ENCODE results near the gene CCDC186. TPM values are rescaled to one million over a fixed set of nuclear protein-coding genes. Genes with fewer than 3 reads are reported as not detected.
A peak's percentile ranks its signal among the peaks of the same experiment; 100 is the strongest.
"Not testable (repeated sequence)": the region's sequence is repeated elsewhere in the genome, so short reads cannot be mapped to it uniquely, and the experiment has no call there.

CCDC186 gene
- total RNA-seq, 2 donors from 2014 or later, result 9.0 to 25.3 TPM

- not testable (repeated sequence) for H3K9me3 Mint-ChIP-seq; DNase-seq (ENCODE audit: low spot score in 2 of 2); ATAC-seq; H3K27ac Mint-ChIP-seq
- peaks cover 10 to 15% of the 10 kb centered on the region in 2 donors for H3K36me3 Mint-ChIP-seq
These were observed 24.5 kb downstream of the CCDC186 start for GRCh38 chr10:114149476-114149875.

GRCh38 chr10:114143160-114143559, 30.8 kb downstream of the CCDC186 start:
- ATAC-seq (no peak), DNase-seq (ENCODE audit: low spot score in 2 of 2) (no peak)
- Mint-ChIP-seq H3K9me3 (no peaks in the 10 kb centered on the region), H3K27ac (no peak overlapping the region), H3K36me3 (peaks cover 8 to 21% of the 10 kb centered on the region in 2 donors)

- H3K27ac Mint-ChIP-seq, result no peak overlapping the region
- H3K9me3 Mint-ChIP-seq, result no peaks in the 10 kb centered on the region
- peaks cover 0 to 11% of the 10 kb centered on the region in 2 donors for H3K36me3 Mint-ChIP-seq
- ATAC-seq (no peak), DNase-seq (ENCODE audit: low spot score in 2 of 2) (no peak)
These were observed 32.0 kb downstream of the CCDC186 start for GRCh38 chr10:114142018-114142417.

- DNase-seq (ENCODE audit: low spot score in 2 of 2); H3K27ac Mint-ChIP-seq; ATAC-seq; H3K9me3 Mint-ChIP-seq; H3K36me3 Mint-ChIP-seq: not testable (repeated sequence)
These were observed 33.2 kb downstream of the CCDC186 start for GRCh38 chr10:114140827-114141226.

GRCh38 chr10:114140036-114140435, 34.0 kb downstream of the CCDC186 start:
- Mint-ChIP-seq H3K27ac (no peak overlapping the region), H3K9me3 (no peaks in the 10 kb centered on the region), H3K36me3 (peaks cover 0 to 6% of the 10 kb centered on the region in 2 donors)
- ATAC-seq (no peak), DNase-seq (ENCODE audit: low spot score in 2 of 2) (no peak)

GRCh38 chr10:114138581-114138980, 35.4 kb downstream of the CCDC186 start:
- Mint-ChIP-seq H3K9me3 (no peaks in the 10 kb centered on the region), H3K27ac (no peak overlapping the region), H3K36me3 (peaks cover 0 to 6% of the 10 kb centered on the region in 2 donors)
- ATAC-seq (no peak), DNase-seq (ENCODE audit: low spot score in 2 of 2) (no peak)

- no peaks in the 10 kb centered on the region for H3K9me3 Mint-ChIP-seq
- no peak for ATAC-seq
- peaks cover 0 to 12% of the 10 kb centered on the region in 2 donors for H3K36me3 Mint-ChIP-seq
- H3K27ac Mint-ChIP-seq, result no peak overlapping the region
- DNase-seq (ENCODE audit: low spot score in 2 of 2), result no peak
These were observed 38.5 kb downstream of the CCDC186 start for GRCh38 chr10:114135476-114135875.

- DNase-seq (ENCODE audit: low spot score in 2 of 2) (no peak), ATAC-seq (no peak)
- Mint-ChIP-seq H3K36me3 (peaks cover 0 to 11% of the 10 kb centered on the region in 2 donors), H3K27ac (no peak overlapping the region), H3K9me3 (no peaks in the 10 kb centered on the region)
These were observed 42.9 kb downstream of the CCDC186 start for GRCh38 chr10:114131094-114131493.

GRCh38 chr10:114121031-114121430, 53.0 kb downstream of the CCDC186 start:
- Mint-ChIP-seq H3K27ac (no peak overlapping the region), H3K9me3 (no peaks in the 10 kb centered on the region), H3K36me3 (peaks cover 0 to 6% of the 10 kb centered on the region in 2 donors)
- DNase-seq (ENCODE audit: low spot score in 2 of 2) (no peak), ATAC-seq (no peak)

- ATAC-seq (no peak), DNase-seq (ENCODE audit: low spot score in 2 of 2) (no peak)
- no peaks in the 10 kb centered on the region for H3K36me3 Mint-ChIP-seq
- no peak overlapping the region for H3K27ac Mint-ChIP-seq
- H3K9me3 Mint-ChIP-seq, result no peaks in the 10 kb centered on the region
These were observed 55.5 kb downstream of the CCDC186 start for GRCh38 chr10:114118514-114118913.

- no peak for ATAC-seq
- Mint-ChIP-seq H3K36me3 (no peaks in the 10 kb centered on the region), H3K9me3 (no peaks in the 10 kb centered on the region), H3K27ac (no peak overlapping the region)
- no peak for DNase-seq (ENCODE audit: low spot score in 2 of 2)
These were observed 56.3 kb downstream of the CCDC186 start for GRCh38 chr10:114117728-114118127.

- DNase-seq (ENCODE audit: low spot score in 2 of 2) (no peak), ATAC-seq (no peak)
- Mint-ChIP-seq H3K9me3 (no peaks in the 10 kb centered on the region), H3K36me3 (no peaks in the 10 kb centered on the region), H3K27ac (no peak overlapping the region)
These were observed 58.1 kb downstream of the CCDC186 start for GRCh38 chr10:114115661-114116445.

GRCh38 chr10:114110174-114110972, 63.6 kb downstream of the CCDC186 start:
- Mint-ChIP-seq H3K9me3 (no peaks in the 10 kb centered on the region), H3K36me3 (no peaks in the 10 kb centered on the region)
- no peak for DNase-seq (ENCODE audit: low spot score in 2 of 2)

GRCh38 chr10:114103284-114103683, 70.7 kb downstream of the CCDC186 start:
- Mint-ChIP-seq H3K27ac (no peak overlapping the region), H3K9me3 (no peaks in the 10 kb centered on the region), H3K36me3 (peaks cover 7 to 8% of the 10 kb centered on the region in 2 donors)
- ATAC-seq, result peak in 1 of 2 donors; percentile 34
- DNase-seq (ENCODE audit: low spot score in 2 of 2), result no peak

More at GRCh38 chr10:114110174-114110972, 63.6 kb downstream of the CCDC186 start:
- no peak overlapping the region for H3K27ac Mint-ChIP-seq
- no peak for ATAC-seq

- no peaks in the 10 kb centered on the region for H3K9me3 Mint-ChIP-seq
- no peak overlapping the region for H3K27ac Mint-ChIP-seq
- ATAC-seq, result no peak
- DNase-seq (ENCODE audit: low spot score in 2 of 2), result no peak
- H3K36me3 Mint-ChIP-seq, result peaks cover 7 to 8% of the 10 kb centered on the region in 2 donors
These were observed 71.7 kb downstream of the CCDC186 start for GRCh38 chr10:114102256-114102655.

GRCh38 chr10:114100848-114101741, 72.9 kb downstream of the CCDC186 start:
- no peak overlapping the region for H3K27ac Mint-ChIP-seq
- no peak for DNase-seq (ENCODE audit: low spot score in 2 of 2)
- H3K9me3 Mint-ChIP-seq, result no peaks in the 10 kb centered on the region
- ATAC-seq, result peak; percentile 48 to 60
- H3K36me3 Mint-ChIP-seq, result peaks cover 7 to 8% of the 10 kb centered on the region in 2 donors

All from activated naive CD4-positive, alpha-beta T cell treated with anti-CD3 and anti-CD28 coated beads, Interleukin-2, amount 50 U/mL, for 72 hours (primary cell).